ENCODE results near the gene TTC23L. TPM values are rescaled to one million over a fixed set of nuclear protein-coding genes. Genes with fewer than 3 reads are reported as not detected.

The TTC23L gene
- total RNA-seq, 1 donor from 2014 or later: under 0.01 TPM

DNA sequence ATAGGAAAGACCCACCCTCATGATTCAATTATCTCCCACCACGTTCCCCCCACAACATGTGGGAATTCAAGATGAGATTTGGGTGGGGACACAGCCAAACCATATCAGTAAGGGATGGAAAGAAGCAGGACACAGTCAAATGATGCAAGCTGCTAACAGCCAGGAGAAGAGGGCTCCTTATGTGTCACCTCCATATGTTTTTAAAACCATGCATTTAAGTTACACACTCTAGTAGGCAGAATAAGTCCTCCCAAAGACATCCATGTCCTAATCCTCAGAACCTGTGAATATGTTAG, 4.2 kb upstream of the TTC23L start:
- TF ChIP-seq, protein P1, sequence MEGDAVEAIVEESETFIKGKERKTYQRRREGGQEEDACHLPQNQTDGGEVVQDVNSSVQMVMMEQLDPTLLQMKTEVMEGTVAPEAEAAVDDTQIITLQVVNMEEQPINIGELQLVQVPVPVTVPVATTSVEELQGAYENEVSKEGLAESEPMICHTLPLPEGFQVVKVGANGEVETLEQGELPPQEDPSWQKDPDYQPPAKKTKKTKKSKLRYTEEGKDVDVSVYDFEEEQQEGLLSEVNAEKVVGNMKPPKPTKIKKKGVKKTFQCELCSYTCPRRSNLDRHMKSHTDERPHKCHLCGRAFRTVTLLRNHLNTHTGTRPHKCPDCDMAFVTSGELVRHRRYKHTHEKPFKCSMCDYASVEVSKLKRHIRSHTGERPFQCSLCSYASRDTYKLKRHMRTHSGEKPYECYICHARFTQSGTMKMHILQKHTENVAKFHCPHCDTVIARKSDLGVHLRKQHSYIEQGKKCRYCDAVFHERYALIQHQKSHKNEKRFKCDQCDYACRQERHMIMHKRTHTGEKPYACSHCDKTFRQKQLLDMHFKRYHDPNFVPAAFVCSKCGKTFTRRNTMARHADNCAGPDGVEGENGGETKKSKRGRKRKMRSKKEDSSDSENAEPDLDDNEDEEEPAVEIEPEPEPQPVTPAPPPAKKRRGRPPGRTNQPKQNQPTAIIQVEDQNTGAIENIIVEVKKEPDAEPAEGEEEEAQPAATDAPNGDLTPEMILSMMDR (IDR thresholded peaks at IDR 0.05; ENCODE audit: insufficient read depth, low read length, severe bottlenecking): no peak
- H3K36me3 ChIP-seq (ENCODE audit: control insufficient read depth, insufficient read depth, low read length): peaks cover 4% of the 10 kb centered on the region
- no peak overlapping the region for H3K4me3 ChIP-seq (ENCODE audit: low read depth, low read length)
- no peak for FAIRE-seq
- H3K27me3 ChIP-seq (ENCODE audit: control insufficient read depth, insufficient read depth, low read length): no peaks in the 10 kb centered on the region
- no peak for DNase-seq (ENCODE audit: low read depth)

DNA sequence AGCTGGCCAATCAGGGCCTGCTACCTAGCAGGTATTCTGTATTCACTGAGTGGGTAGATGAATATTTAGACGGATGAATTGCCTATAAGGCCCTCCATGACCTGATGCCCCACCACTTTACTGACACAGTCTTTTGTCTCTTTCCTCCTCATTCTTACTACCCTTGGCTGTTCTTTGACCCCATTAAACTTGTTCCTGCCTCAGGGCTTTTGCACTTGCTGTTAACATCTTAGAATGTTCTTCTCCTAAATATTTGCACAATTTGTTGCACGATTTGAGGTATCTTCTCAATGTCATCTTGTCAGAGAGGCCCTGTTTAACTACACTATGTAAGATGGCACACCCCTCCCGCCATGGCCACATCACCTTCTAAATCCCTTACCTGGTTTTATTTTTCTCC, 3.3 kb upstream of the TTC23L start:
- Histone ChIP-seq H3K4me3 (ENCODE audit: low read depth, low read length) (no peak overlapping the region), H3K27me3 (ENCODE audit: control insufficient read depth, insufficient read depth, low read length) (no peaks in the 10 kb centered on the region), H3K36me3 (ENCODE audit: control insufficient read depth, insufficient read depth, low read length) (peaks cover 2% of the 10 kb centered on the region)
- TF ChIP-seq, protein P1 (IDR thresholded peaks at IDR 0.05; ENCODE audit: insufficient read depth, low read length, severe bottlenecking): no peak
- FAIRE-seq (no peak), DNase-seq (ENCODE audit: low read depth) (no peak)

DNA sequence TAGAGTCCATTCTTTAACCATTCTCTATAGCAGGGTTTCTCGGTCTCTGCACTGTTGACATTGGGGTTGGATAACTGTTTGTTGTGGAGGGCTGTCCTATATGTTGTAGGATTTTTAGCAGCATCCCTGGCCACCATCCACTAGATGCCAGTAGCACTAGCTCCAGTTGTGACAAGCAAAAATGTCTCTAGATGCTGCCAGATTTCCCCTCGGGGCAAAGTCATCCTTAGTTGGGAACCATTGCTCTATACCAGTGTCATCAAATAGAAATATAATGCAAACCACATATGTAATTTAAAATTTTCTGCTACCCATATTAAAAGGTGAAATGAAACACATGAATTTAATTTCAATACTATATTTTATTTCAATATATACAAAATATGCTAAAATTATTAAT, 2.9 kb downstream of the TTC23L start:
- FAIRE-seq (no peak), DNase-seq (ENCODE audit: low read depth) (no peak)
- Histone ChIP-seq H3K27me3 (ENCODE audit: control insufficient read depth, insufficient read depth, low read length) (no peaks in the 10 kb centered on the region), H3K36me3 (ENCODE audit: control insufficient read depth, insufficient read depth, low read length) (no peaks in the 10 kb centered on the region), H3K4me3 (ENCODE audit: low read depth, low read length) (no peak overlapping the region)
- TF ChIP-seq, protein P1 (IDR thresholded peaks at IDR 0.05; ENCODE audit: insufficient read depth, low read length, severe bottlenecking): no peak

DNA sequence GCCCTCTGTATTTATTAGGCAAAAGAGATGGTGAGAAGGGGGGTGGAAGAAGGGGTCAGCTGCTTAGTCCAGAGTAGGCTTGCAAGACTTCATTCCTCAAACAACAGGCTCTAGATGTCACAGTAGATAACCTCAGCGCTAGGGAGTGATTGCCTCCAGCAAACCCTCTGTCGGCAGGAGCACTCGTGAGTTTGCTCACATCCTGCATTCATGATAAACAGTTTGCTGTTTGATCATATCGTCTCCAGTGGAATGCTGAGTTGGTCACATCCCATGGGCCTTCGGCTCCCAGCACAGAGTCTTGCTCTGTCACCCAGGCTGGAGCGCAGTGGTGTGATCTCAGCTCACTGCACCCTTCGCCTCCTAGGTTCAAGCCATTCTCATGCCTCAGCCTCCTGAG, 3.6 kb downstream of the TTC23L start:
- H3K27me3 ChIP-seq (ENCODE audit: control insufficient read depth, insufficient read depth, low read length): no peaks in the 10 kb centered on the region
- FAIRE-seq: no peak
- no peaks in the 10 kb centered on the region for H3K36me3 ChIP-seq (ENCODE audit: control insufficient read depth, insufficient read depth, low read length)
- no peak for DNase-seq (ENCODE audit: low read depth)
- no peak overlapping the region for H3K4me3 ChIP-seq (ENCODE audit: low read depth, low read length)
- TF ChIP-seq, protein P1 (IDR thresholded peaks at IDR 0.05; ENCODE audit: insufficient read depth, low read length, severe bottlenecking): no peak

DNA sequence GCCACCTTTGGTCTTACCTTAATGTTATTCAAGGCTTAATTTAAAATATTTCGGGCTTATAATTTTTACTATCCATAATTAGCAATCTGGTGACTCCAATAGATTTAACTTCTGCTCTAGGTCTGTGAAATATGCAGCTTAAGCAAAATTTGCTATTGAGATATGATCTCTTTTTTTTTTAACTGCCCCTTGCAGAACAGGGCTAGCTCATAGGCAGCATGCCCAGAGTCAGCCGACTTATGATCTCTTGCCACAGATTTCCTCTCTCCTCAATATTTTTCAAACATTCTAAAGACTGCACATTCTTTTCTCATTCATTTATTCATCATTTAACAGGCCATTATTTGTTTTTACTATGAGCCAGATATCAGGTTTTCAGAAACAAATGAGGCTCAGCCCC, 4.5 kb downstream of the TTC23L start:
- FAIRE-seq (no peak), DNase-seq (ENCODE audit: low read depth) (no peak)
- no peaks in the 10 kb centered on the region for H3K27me3 ChIP-seq (ENCODE audit: control insufficient read depth, insufficient read depth, low read length)
- no peak overlapping the region for H3K4me3 ChIP-seq (ENCODE audit: low read depth, low read length)
- TF ChIP-seq, protein P1 (IDR thresholded peaks at IDR 0.05; ENCODE audit: insufficient read depth, low read length, severe bottlenecking): no peak
- H3K36me3 ChIP-seq (ENCODE audit: control insufficient read depth, insufficient read depth, low read length): no peaks in the 10 kb centered on the region

DNA sequence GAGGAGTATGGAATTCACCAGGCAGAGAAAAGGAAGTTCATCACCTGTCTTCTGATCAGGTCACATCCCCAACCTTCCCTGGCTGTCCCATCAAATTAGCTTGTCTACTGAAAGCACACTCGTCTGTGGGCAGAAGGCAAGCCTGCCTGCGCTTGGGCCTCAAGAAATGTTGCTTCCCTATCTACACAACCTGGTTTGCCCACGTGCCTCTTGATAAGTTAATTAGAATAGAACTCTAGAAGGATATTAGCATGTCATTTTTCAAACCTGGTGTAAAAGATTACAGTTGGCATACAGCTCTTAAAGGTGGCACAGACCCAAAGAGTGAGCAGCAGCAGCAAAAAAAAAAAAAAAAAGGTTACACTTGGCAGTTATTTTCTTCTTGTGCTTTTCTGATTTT, 5.1 kb downstream of the TTC23L start:
- no peak for FAIRE-seq

More for the DNA sequence above, 5.1 kb downstream of the TTC23L start:
- H3K4me3 ChIP-seq (ENCODE audit: low read depth, low read length): no peak overlapping the region
- TF ChIP-seq, protein P1 (IDR thresholded peaks at IDR 0.05; ENCODE audit: insufficient read depth, low read length, severe bottlenecking): no peak
- no peaks in the 10 kb centered on the region for H3K27me3 ChIP-seq (ENCODE audit: control insufficient read depth, insufficient read depth, low read length)
- no peaks in the 10 kb centered on the region for H3K36me3 ChIP-seq (ENCODE audit: control insufficient read depth, insufficient read depth, low read length)
- no peak for DNase-seq (ENCODE audit: low read depth)

Data from bronchial epithelial cell (primary cell).